GM12878 (cell line): ENCODE data around the gene CRBN.
A peak's percentile ranks its signal among the peaks of the same experiment; 100 is the strongest.

Experiments
- CBFB ChIP-seq: IDR thresholded peaks from 2 replicates; pipeline ENCODE4 v1.6.1; 2016; ENCODE audit warnings: antibody characterized with exemption, low read depth
- CHD2 ChIP-seq: IDR thresholded peaks from 2 replicates; pipeline ENCODE4 v1.6.1; 2011; ENCODE audit warnings: low read depth, low read length, improper control_type of control experiment, borderline replicate concordance
- E2F4 ChIP-seq: IDR thresholded peaks from 2 replicates; pipeline ENCODE4 v1.6.1; 2012; ENCODE audit warnings: low read depth, low read length, improper control_type of control experiment
- RFX5 ChIP-seq: IDR thresholded peaks from 2 replicates; pipeline ENCODE4 v1.6.1; 2011; ENCODE audit warnings: low read depth, low read length, improper control_type of control experiment
- ZNF384 ChIP-seq: IDR thresholded peaks from 2 replicates; pipeline ENCODE4 v1.6.1; 2012; ENCODE audit warnings: low read depth, mild to moderate bottlenecking, low read length, improper control_type of control experiment, borderline replicate concordance
- TF ChIP-seq, protein P1 (sequence below), 3 experiments: IDR thresholded peaks in 2 of 3; conservative IDR thresholded peaks in 1 of 3; 2 replicates each; pipeline ENCODE4 v1.5.1; 2011; ENCODE audit warnings: low read depth in 3 of 3, low read length in 3 of 3, mild to moderate bottlenecking in 3 of 3, control low read depth in 2 of 3, moderate library complexity in 2 of 3, inconsistent platforms in 1 of 3, mixed read lengths in 1 of 3; ENCODE audit not compliant: control insufficient read depth in 2 of 3, insufficient read depth in 1 of 3; ENCODE audit errors: extremely low read depth in 1 of 3

- TF ChIP-seq RFX5 (no peak), E2F4 (no peak), ZNF384 (no peak), CBFB (no peak), CHD2 (no peak)
- TF ChIP-seq, protein P1, sequence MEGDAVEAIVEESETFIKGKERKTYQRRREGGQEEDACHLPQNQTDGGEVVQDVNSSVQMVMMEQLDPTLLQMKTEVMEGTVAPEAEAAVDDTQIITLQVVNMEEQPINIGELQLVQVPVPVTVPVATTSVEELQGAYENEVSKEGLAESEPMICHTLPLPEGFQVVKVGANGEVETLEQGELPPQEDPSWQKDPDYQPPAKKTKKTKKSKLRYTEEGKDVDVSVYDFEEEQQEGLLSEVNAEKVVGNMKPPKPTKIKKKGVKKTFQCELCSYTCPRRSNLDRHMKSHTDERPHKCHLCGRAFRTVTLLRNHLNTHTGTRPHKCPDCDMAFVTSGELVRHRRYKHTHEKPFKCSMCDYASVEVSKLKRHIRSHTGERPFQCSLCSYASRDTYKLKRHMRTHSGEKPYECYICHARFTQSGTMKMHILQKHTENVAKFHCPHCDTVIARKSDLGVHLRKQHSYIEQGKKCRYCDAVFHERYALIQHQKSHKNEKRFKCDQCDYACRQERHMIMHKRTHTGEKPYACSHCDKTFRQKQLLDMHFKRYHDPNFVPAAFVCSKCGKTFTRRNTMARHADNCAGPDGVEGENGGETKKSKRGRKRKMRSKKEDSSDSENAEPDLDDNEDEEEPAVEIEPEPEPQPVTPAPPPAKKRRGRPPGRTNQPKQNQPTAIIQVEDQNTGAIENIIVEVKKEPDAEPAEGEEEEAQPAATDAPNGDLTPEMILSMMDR (IDR thresholded peaks at IDR 0.05 in 2 of 3, conservative IDR thresholded peaks at IDR 0.05 in 1 of 3; ENCODE audit: control insufficient read depth in 2 of 3, extremely low read depth in 1 of 3, insufficient read depth in 1 of 3, low read depth in 3 of 3, low read length in 3 of 3): peak; percentile 71 to 88 (median 75)
Measured at GRCh38 chr3:3200632-3201212, 21.2 kb upstream of the CRBN start.
